K562 (cell line): ENCODE data around the gene PRDM1.

Experiments
- EP300 ChIP-seq: IDR thresholded peaks from 2 replicates; pipeline ENCODE4 v1.6.1; 2012; ENCODE audit warnings: low read length, improper control_type of control experiment
- FOSL1 ChIP-seq: fragments of 200-800 bp; sonication (Bioruptor generic); conservative IDR thresholded peaks from 2 replicates; pipeline ENCODE4 v1.6.1; 2016; ENCODE audit warnings: missing genetic modification characterization, missing compliant biosample characterization
- KAT7 ChIP-seq: sonication (generic); formaldehyde crosslinking; IDR thresholded peaks from 2 replicates; pipeline ENCODE4 v1.8.0; 2022; ENCODE audit warnings: missing genetic modification reagents, mild to moderate bottlenecking, borderline replicate concordance
- MXI1 ChIP-seq: IDR thresholded peaks from 2 replicates; pipeline ENCODE4 v1.6.1; 2011; ENCODE audit warnings: low read depth, mild to moderate bottlenecking, improper control_type of control experiment, low read length
- OTX1 ChIP-seq: fragments of 450-650 bp; formaldehyde crosslinking; IDR thresholded peaks from 2 replicates; pipeline ENCODE4 v1.4.0; 2022; ENCODE audit warnings: mild to moderate bottlenecking
- RAD51 ChIP-seq: fragments of 450-650 bp; IDR thresholded peaks from 2 replicates; pipeline ENCODE4 v1.7.1; 2016; ENCODE audit warnings: low read depth, mild to moderate bottlenecking, borderline replicate concordance
- ZNF699 ChIP-seq: fragments of 250-450 bp; sonication (Bioruptor Pico); IDR thresholded peaks from 2 replicates; pipeline ENCODE4 v1.8.0; 2021; ENCODE audit warnings: mild to moderate bottlenecking, moderate library complexity; ENCODE audit not compliant: insufficient replicate concordance
- TF ChIP-seq, protein P1 (sequence below), 3 experiments: IDR thresholded peaks in 2 of 3; conservative IDR thresholded peaks in 1 of 3; 2 replicates each; pipeline ENCODE4 v1.5.1; 2011 to 2012; ENCODE audit warnings: low read length in 3 of 3, mild to moderate bottlenecking in 3 of 3, control low read depth in 2 of 3, improper control_type of control experiment in 1 of 3, inconsistent platforms in 1 of 3, low read depth in 1 of 3, mixed read lengths in 1 of 3, moderate library complexity in 1 of 3; ENCODE audit not compliant: insufficient read depth in 2 of 3
- TF ChIP-seq, protein P2 (sequence below): fragments of 450-650 bp; formaldehyde crosslinking; IDR thresholded peaks from 2 replicates; pipeline ENCODE4 v1.4.0; 2020; ENCODE audit warnings: mild to moderate bottlenecking, mixed read lengths

DNA sequence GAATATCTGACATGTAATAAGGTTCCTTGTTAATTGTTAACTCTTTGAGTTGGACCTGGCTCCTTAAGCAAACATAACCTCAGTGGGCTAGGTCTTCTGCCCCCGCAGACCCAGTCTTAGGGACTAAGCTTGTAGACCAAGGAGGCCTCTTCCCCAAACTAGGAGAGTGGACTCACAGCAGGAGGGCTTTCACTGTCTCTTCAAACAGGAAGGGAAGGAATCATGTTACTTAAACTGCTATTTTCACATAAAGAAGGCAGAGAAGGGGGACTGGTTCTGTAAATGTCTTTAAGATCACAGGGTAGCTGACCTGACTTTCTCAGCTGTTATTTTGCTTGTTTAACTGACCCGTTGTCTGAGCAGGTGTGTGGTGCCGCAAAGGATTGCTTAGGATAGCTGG, 34.9 kb upstream of the PRDM1 start:
- TF ChIP-seq KAT7 (CRISPR knock-in tag), result no peak
- TF ChIP-seq RAD51, result no peak
- TF ChIP-seq, protein P1, sequence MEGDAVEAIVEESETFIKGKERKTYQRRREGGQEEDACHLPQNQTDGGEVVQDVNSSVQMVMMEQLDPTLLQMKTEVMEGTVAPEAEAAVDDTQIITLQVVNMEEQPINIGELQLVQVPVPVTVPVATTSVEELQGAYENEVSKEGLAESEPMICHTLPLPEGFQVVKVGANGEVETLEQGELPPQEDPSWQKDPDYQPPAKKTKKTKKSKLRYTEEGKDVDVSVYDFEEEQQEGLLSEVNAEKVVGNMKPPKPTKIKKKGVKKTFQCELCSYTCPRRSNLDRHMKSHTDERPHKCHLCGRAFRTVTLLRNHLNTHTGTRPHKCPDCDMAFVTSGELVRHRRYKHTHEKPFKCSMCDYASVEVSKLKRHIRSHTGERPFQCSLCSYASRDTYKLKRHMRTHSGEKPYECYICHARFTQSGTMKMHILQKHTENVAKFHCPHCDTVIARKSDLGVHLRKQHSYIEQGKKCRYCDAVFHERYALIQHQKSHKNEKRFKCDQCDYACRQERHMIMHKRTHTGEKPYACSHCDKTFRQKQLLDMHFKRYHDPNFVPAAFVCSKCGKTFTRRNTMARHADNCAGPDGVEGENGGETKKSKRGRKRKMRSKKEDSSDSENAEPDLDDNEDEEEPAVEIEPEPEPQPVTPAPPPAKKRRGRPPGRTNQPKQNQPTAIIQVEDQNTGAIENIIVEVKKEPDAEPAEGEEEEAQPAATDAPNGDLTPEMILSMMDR (IDR thresholded peaks at IDR 0.05 in 2 of 3, conservative IDR thresholded peaks at IDR 0.05 in 1 of 3; ENCODE audit: insufficient read depth in 2 of 3, low read depth in 1 of 3, low read length in 3 of 3), result no peak
- no peak for TF ChIP-seq FOSL1
- TF ChIP-seq MXI1, result no peak
- TF ChIP-seq, protein P2, sequence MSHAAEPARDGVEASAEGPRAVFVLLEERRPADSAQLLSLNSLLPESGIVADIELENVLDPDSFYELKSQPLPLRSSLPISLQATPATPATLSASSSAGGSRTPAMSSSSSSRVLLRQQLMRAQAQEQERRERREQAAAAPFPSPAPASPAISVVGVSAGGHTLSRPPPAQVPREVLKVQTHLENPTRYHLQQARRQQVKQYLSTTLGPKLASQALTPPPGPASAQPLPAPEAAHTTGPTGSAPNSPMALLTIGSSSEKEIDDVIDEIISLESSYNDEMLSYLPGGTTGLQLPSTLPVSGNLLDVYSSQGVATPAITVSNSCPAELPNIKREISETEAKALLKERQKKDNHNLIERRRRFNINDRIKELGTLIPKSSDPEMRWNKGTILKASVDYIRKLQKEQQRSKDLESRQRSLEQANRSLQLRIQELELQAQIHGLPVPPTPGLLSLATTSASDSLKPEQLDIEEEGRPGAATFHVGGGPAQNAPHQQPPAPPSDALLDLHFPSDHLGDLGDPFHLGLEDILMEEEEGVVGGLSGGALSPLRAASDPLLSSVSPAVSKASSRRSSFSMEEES (CRISPR knock-in tag), result no peak
- no peak for TF ChIP-seq OTX1
- TF ChIP-seq ZNF699 (CRISPR knock-in tag), result no peak
- TF ChIP-seq EP300, result no peak
